HG02571 (cell line): ENCODE measurements around the gene DNAH9.

ENCODE experiments used
- ATAC-seq: cut with Tn5 transposase; IDR thresholded peaks from one replicate; pipeline ENCODE4 v1.9.1; 2021; ENCODE audit warnings: mild to moderate bottlenecking, moderate library complexity; ENCODE audit not compliant: unreplicated experiment

DNAH9 gene

DNA sequence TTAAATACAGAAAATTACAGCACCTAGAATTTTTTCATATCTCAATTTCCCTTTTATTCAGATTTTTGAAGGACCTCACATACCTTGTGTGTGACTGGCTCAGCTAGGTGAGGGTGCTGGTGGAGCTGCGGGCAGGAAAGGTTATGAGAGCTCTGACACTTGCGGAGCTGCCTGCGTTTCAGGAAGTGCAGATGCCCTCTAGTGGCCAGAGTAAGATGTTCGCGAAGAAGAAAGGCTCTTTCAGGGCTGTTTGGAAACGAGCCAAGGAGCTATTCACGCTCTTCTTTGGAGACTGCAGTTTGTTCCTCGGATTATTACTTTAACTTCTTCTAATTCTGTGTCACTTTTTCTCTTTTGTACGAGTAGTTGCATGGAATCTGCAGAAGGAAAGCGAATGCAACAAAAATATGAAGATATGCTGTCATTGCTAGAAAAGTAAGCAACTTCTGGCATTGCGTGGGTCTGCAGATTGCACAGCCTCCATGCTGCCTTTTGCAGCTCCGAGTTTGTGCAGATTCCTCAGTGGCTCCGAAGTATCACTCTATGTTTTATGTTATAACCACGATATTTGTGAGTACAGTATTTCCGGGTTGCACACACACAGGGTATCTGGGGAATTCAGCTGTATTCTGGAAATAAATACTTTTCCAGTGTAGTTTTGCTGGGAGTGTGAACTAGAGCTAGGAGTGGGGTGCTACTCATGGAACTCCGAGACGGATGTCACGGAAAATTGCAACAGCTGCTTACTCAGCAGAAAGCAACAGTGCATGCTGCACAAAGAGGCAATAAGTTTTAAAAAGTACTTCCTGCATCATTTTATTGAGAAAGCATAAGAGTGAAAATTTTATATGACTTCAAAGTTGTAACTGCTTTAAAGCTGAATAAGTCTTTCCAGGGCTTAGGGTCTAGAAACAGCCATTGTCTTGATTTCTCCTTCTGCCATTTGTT, 46.3 kb downstream of the DNAH9 start:
- no peak for ATAC-seq

DNA sequence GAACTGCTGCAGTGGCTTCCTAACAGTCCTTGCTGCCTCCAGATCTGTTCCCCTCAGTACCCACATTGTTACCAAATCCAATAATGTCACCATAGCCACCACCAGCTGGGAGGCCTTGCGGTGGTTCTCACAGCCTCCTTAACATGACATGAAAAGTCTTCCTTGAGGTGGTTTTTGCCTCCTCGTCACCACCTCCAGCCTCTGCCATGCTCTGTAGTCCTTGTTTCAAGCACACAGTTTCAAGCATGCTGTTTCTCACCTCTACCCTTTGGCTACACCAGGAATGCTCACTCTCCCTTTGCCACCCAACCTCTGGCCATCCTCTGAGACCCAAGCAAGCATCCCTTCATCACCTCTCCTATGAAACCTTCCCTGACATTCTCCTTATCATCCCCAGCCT, 47.2 kb downstream of the DNAH9 start:
- ATAC-seq, result no peak

DNA sequence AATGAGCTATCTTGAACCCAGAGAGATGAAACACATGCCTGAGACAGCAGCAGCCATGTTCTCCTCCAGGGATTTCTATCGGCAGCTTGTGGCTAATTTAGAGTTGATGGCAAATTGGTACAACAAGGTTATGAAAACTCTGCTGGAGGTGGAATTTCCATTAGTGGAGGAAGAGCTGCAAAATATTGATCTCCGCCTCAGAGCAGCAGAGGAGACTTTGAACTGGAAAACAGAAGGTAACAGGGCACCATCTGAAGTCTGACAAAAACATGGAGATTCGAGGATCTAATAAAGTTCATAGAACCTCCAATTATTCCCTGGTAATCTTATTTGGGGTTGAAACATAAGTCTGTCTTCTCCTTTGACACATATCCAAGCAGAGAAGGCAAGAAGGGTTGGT, 52.8 kb downstream of the DNAH9 start:
- no peak for ATAC-seq

DNA sequence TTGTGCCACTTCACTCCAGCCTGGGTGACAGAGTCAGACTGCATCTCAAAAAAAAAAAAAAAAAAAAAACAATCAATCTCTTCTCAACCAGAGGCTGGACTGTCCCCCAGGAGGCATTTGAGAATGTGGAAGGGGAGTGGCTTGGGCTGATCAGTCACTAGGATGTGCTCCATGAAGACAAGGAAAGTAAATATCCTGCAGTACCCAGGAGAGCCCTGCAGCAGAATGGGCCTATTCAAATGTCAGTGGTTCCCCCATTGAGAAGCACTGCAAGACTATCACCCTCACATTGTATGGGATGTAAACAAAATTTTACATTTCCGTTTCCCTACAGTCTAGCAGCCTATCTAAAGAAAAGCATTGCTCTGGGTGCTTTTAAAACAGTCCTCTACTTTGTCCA, 70.3 kb downstream of the DNAH9 start:
- no peak for ATAC-seq

DNA sequence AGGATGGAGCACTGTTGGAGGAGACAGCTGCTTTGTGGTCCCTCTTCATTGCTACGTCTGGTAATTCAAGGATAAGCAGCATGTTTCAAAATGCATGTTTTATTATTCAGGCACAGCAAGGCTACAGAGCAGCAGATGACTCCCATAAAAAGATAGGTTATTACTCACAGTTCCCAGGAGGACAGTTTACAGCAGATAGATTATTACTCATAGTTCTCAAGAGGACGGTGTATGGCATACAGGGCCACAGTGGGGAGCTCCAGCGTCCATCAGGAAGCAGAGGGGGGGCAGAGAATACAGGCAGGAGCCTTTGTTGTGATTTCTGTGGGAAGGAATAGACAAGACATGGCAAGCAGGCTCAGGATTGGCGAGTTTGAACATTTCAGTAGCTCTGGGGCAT, 72.9 kb downstream of the DNAH9 start:
- ATAC-seq, result no peak

DNA sequence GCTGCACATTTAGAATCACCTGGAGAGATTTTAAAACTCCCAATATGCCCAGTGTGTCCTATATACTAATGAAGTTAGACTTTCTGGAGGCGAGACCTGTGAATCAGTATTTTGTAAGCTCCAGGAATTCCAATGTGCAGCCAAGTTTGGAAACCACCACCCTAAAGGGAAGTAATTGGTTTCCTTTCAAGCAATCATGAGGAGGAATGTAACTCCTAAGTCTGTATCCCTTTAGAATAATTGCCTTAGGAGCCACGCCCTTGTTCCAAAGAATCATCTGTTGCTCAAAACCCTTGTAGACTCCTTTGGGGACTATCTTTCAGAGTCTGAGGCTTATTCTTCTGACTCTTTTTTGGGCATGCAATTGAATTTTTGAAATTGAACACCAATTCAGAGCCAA, 84.4 kb downstream of the DNAH9 start:
- ATAC-seq, result no peak

DNA sequence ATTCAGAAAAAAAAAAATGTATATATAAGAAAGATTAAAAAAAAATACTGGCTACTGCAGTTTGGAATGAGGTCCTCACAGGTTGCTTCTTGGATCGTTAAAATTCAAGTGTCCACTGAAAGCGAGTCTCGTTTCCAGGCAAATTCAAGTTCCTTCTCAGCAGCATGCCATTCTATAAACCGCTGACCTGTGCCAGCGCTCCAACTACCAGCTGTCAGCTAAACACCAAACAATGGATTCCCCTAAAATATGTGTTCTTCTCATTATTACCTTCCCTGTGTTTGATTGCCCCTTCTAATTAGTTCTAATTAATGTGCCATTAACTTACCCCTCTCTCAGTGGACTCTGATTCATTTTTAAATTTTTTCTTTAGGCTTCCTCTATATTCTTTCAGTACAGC, 92.4 kb downstream of the DNAH9 start:
- ATAC-seq, result no peak

DNA sequence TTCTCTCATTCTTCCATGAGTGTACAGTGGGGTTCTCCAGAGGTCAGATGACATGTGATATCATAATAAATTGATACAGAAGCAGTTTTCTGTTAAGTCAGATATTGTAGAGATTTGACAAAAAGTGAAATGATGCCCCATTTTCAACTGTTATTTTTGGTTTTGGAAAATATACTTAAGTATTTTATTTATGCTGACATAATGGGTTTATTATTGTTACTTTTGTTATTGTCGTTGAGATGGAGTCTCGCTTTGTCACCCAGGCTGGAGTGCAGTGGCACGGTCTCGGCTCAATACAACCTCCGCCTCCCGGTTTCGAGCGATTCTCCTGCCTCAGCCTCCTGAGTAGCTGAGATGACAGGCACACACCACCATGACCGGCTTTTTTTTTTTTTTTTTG, 94.4 kb downstream of the DNAH9 start:
- no peak for ATAC-seq

DNA sequence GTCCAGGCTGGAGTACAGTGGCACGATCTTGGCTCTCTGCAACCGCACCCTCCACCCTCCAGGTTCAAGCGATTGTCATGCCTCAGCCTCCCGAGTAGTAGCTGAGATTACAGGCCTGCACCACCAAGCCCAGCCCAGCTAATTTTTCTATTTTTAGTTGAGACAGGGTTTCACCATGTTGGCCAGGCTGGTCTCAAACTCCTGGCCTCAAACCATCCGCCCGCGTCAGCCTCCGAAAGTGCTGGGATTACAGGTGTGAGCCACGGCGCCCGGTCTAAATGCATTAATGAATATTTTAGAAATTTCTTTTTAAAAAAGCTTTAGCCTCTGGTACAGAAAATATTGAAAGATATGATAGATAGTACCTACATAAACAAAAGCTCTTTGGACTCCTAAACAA, 95.0 kb downstream of the DNAH9 start:
- no peak for ATAC-seq

DNA sequence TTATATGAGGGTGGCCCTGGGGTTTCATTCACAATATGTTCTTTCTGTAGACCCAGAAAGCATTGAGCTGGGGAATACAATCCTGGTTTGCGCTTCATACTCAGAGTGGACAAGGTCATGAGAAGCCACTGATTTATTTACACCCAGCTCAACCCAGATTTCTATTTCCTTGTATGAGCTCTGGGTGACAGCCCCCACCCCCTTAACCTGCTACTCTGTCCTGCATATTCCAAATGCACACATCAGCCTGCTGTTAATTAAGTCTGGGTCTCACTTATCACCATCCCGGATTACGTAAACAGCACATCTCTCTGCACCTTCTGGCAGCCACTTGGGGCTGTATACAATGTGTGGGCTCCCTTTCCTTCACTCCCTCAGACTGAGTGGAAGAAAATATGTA, 102.4 kb downstream of the DNAH9 start:
- ATAC-seq, result no peak

DNA sequence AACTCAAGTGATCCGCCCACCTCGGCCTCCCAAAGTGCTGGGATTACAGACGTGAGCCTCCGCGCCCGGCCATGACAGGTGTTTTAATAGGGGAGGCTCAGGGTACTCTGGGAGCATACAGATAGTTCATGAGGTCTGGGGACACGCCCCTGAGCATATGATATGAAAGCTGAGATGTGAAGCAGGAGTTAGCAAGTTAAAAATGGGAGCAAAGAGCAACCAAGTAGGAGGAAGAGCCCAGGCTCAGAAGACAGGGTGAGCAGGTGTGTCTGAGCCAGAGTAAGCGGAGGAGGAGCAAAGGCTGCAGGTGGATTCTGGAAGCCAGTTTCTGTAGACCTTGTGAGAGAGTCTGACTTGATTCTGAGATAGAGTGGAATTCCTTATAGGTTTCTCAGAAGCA, 103.6 kb downstream of the DNAH9 start:
- ATAC-seq, result no peak

DNA sequence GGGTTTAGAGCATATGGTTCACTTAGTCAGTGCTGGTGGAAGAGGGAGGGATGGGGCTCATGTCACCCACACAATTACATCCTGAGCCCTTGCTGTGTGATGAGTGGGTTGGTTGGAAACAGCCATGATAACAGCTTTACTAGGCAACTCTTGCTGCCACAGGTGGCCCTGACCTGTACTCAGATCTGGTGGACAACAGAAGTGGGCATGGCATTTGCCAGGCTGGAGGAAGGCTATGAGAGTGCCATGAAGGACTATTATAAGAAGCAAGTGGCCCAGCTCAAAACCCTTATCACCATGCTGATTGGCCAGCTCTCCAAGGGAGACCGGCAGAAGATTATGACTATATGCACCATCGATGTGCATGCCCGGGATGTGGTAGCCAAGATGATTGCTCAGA, 105.8 kb downstream of the DNAH9 start:
- no peak for ATAC-seq

DNA sequence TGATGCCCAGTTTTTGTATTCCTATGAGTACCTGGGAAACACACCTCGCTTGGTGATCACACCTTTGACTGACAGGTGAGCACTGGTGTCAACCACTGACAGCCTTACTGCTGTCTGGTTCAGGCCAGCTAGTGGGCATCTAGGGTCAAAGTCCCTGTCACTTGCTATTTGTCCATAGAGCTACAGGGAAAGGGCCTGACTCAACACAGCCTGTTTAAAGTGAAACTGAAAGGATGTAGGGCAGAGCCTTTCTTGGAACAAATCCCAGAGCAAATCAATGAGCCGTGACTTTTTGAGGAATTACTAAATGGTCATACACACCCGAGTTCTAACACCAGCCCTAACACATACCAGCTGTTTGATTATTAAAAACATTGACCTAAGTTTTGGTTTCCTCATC, 106.8 kb downstream of the DNAH9 start:
- no peak for ATAC-seq

DNA sequence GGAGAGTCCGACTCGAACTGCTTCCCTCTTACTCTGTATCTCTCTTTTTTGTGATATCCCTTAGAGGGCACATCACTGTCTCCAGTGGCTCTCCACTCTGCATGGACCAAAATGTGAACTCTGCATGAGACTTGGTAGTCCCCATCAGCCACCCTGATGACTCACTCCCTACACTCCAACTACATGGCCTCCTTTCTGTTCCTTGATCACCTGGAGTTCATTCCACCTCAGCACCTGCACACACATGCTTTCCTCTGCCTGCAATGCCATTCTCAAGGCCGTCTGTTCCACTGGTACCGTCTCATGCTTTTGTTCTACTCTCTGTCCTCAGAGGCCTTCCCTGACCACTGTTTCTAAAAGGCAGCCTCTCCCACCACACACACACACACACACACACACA, 109.3 kb downstream of the DNAH9 start:
- no peak for ATAC-seq

DNA sequence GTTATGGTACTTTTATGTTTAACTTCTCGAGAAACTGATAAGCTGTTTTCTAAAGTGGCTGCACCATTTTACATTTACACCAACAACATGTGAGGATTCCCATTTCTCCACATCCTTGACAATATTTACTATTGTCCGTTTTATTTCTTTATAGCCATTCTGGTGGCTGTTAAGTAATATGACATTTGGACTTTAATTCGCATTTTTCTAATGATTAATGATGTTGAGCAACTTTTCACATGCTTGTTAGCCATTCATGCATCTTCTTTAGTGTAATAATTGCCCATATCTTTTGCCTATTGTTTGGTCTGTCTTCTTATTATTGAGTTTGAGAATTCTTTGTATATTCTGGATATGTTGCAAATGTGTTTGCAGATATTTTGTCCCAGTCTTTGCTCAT, 114.2 kb downstream of the DNAH9 start:
- no peak for ATAC-seq

DNA sequence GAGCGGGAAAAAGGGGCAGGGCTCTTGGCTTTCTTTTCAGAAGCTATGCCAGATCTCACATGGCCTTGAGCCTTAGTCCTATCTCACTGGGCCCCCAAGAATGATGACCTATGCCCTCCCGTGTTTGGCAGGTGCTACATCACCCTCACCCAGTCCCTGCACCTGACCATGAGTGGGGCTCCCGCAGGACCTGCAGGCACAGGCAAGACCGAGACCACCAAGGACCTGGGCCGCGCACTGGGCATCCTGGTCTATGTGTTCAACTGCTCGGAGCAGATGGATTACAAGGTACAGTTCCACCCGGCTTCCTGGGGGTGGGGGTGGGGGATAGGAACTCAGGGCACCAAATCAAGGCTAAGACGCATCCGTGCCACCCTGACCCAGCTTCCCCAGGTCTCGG, 120.9 kb downstream of the DNAH9 start:
- no peak for ATAC-seq

DNA sequence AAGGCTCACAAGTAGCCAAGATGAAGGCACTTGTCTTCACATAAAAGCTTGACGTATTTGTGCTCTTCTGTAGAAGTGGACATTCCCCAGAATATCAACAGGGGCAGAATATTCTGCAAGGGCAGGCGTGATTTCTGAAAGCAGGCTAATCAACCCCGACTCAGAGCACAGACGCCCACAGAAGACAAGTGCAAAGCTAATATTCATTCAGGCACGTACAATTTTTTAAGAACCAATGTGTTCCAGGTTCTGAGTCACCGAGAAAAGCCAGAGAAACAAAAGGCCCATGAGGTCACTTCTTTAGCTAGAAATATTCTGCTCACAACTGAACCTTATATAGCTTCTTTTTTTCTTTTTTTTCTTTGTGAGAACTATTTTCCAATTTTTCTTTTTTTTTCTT, 121.6 kb downstream of the DNAH9 start:
- no peak for ATAC-seq

DNA sequence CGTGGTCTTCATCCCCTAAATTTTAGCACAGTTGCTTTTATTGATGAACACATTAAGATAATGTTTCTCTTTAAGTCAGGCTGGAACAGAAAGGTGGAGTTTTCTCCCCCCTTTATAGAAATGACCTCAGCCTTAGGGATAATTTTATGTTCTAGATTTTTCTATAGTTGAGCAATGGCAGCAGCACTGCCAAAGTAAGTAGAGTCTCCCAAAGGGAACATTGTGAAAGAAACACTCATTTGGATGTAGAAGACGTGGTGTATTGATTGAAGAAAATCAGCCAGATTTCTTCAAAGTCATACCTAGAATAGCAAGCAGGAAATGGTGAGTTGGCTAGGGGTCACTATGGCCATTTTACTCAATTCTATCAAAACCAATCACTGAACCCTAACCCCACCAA, 122.5 kb downstream of the DNAH9 start:
- no peak for ATAC-seq

DNA sequence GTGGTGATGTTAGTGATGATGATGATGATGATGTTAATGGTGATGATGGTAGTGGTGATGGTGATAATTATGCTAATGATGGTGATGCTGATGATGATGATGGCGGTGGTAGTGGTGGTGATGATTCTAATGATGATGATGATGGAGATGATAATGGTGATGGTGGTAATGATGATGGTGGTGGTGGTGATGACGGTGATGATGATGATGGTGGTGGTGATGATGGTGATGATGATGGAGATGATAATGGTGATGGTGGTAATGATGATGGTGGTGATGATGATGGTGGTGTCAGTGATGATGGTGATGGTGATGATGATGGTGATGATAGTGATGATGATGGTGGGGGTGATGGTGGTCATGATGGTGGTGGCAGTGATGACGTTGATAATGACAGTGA, 132.5 kb downstream of the DNAH9 start:
- ATAC-seq, result no peak

DNA sequence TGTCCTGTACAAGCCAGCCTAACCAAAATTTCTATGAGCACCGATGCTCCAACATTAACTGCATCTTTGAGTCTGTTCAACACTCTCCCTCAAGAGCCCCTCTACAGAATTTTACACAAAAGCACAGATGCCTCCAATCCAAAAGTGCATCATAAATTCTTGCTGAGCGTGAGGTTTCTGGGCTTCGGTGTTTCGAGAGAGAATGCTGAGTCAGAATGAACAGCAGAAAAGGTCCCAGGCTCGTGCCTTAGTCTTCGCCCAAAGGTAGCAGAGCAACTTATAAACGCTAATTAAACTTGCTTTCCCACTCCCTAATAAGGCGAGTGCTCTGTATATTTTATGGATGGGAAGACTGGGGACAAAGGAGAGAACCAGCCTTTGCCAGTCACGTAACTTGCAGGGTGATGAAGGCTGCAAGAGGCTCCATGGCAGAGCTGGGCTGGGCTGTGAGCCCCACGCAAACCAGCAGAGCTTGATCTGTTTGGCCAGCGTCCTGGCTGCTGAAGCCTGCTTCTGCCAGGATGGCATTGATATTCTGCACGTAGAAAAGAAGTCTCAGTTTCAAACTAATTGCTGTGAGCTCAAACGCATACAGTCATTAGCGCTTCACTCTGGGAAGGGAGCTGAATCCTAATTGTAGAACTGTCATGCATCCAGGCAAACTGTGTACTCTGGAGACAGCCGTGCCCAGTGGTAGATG, 138.5 kb downstream of the DNAH9 start:
- ATAC-seq, result no peak

DNA sequence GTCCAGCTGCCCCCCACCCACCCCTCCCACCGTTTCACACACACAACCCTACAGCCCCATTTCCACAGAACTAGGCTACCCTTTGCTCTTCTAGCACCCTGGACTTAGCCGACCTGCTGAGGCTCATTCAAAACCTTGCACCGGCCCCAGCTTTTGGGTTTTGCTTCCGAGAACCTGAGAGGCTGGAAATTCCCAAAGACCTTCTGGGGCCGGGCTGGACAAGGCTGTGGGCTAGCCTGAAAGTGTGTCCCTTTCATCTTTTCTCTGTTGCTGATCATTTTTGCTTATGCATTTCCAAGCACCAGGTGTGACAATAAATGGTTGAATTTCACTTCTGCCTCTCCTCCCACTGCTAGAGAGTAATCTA, 139.0 kb downstream of the DNAH9 start:
- no peak for ATAC-seq

DNA sequence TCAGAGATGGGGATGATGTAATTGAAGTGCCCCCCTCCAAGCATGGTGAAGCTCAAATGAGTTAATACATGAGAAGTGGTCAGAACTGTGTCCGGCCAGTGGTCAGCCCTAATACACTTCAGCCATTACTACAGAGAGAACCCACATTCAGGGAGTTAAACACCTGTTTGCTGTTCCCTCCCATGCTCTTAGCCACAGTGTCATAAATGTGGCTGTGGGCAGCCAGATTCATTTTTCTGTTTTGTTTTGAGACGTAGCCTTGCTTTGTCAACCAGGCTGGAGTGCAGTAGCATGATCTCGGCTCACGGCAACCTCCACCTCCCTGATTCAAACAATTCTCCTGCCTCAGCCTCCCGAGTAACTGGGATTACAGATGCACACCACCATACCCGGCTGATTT, 139.9 kb downstream of the DNAH9 start:
- ATAC-seq, result no peak

DNA sequence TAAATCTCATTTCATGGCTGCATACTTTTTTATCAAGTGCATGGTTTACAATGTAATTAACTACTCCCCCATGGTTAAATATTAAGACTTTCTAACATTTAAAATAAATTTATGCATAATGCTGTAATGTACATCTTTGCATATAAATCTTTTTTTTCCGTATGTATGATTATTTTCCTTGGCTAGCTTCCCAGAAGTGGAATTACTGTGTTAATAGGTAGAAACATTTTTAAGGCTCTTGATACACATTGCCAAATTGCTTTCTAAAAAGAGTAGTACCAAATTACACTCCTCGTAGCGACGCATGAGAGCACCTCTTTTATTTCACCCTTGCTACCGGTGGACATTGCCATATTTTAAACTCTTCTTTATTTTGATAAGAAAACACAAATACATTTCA, 141.1 kb downstream of the DNAH9 start:
- ATAC-seq, result no peak
